SH-SY5Y (cell line): ENCODE results near the gene FLNB.

ENCODE experiments used
- GATA2 ChIP-seq: IDR thresholded peaks from 2 replicates; pipeline ENCODE4 v1.6.1; 2011; ENCODE audit warnings: mild to moderate bottlenecking, low read depth, low read length
- GATA3 ChIP-seq: IDR thresholded peaks from 2 replicates; pipeline ENCODE4 v1.6.1; 2011; ENCODE audit warnings: low read depth, mild to moderate bottlenecking, low read length, moderate library complexity

- TF ChIP-seq GATA3: no peak
- TF ChIP-seq GATA2: no peak
These were observed 35.7 kb downstream of the FLNB start for GRCh38 chr3:58043933-58044332.
